ENCODE measurements around the gene OLIG1. TPM values are rescaled to one million over a fixed set of nuclear protein-coding genes. Genes with fewer than 3 reads are reported as not detected.

Gene OLIG1
- total RNA-seq, 1 donor from 2014 or later = 0.67 TPM

- peaks cover 8% of the 10 kb centered on the region for H3K27me3 Mint-ChIP-seq (ENCODE audit: unreplicated experiment)
- no peak overlapping the region for H3K27ac Mint-ChIP-seq (ENCODE audit: unreplicated experiment)
- no peaks in the 10 kb centered on the region for H3K36me3 Mint-ChIP-seq (ENCODE audit: low read depth, unreplicated experiment)
- H3K9me3 Mint-ChIP-seq (ENCODE audit: unreplicated experiment) = no peaks in the 10 kb centered on the region
- no peak overlapping the region for H3K4me3 Mint-ChIP-seq (ENCODE audit: unreplicated experiment)
- TF ChIP-seq CTCF (IDR thresholded peaks at IDR 0.05; ENCODE audit: unreplicated experiment) = no peak
- DNase-seq (ENCODE audit: low spot score) = no peak
- H3K4me1 Mint-ChIP-seq (ENCODE audit: unreplicated experiment) = peaks cover 14% of the 10 kb centered on the region
These were observed 5.2 kb downstream of the OLIG1 start for GRCh38 chr21:33075128-33075527.

- H3K9me3 Mint-ChIP-seq (ENCODE audit: unreplicated experiment) = no peaks in the 10 kb centered on the region
- no peaks in the 10 kb centered on the region for H3K36me3 Mint-ChIP-seq (ENCODE audit: low read depth, unreplicated experiment)
- no peak overlapping the region for H3K4me3 Mint-ChIP-seq (ENCODE audit: unreplicated experiment)
- DNase-seq (ENCODE audit: low spot score) = no peak
- peaks cover 14% of the 10 kb centered on the region for H3K4me1 Mint-ChIP-seq (ENCODE audit: unreplicated experiment)
- TF ChIP-seq CTCF (IDR thresholded peaks at IDR 0.05; ENCODE audit: unreplicated experiment) = no peak
- no peak overlapping the region for H3K27ac Mint-ChIP-seq (ENCODE audit: unreplicated experiment)
- peaks cover 8% of the 10 kb centered on the region for H3K27me3 Mint-ChIP-seq (ENCODE audit: unreplicated experiment)
These were observed 5.8 kb downstream of the OLIG1 start for GRCh38 chr21:33075596-33076195.

- Mint-ChIP-seq H3K36me3 (ENCODE audit: low read depth, unreplicated experiment) (no peaks in the 10 kb centered on the region), H3K9me3 (ENCODE audit: unreplicated experiment) (no peaks in the 10 kb centered on the region), H3K27ac (ENCODE audit: unreplicated experiment) (no peak overlapping the region), H3K4me3 (ENCODE audit: unreplicated experiment) (no peak overlapping the region), H3K4me1 (ENCODE audit: unreplicated experiment) (peaks cover 8% of the 10 kb centered on the region), H3K27me3 (ENCODE audit: unreplicated experiment) (peaks cover 2% of the 10 kb centered on the region)
- no peak for TF ChIP-seq CTCF (IDR thresholded peaks at IDR 0.05; ENCODE audit: unreplicated experiment)
- no peak for DNase-seq (ENCODE audit: low spot score)
These were observed 6.8 kb downstream of the OLIG1 start for GRCh38 chr21:33076600-33077329.

- Mint-ChIP-seq H3K9me3 (ENCODE audit: unreplicated experiment) (no peaks in the 10 kb centered on the region), H3K4me3 (ENCODE audit: unreplicated experiment) (no peak overlapping the region), H3K27me3 (ENCODE audit: unreplicated experiment) (peaks cover 2% of the 10 kb centered on the region), H3K4me1 (ENCODE audit: unreplicated experiment) (no peaks in the 10 kb centered on the region), H3K27ac (ENCODE audit: unreplicated experiment) (no peak overlapping the region), H3K36me3 (ENCODE audit: low read depth, unreplicated experiment) (no peaks in the 10 kb centered on the region)
- no peak for TF ChIP-seq CTCF (IDR thresholded peaks at IDR 0.05; ENCODE audit: unreplicated experiment)
- no peak for DNase-seq (ENCODE audit: low spot score)
These were observed 9.1 kb downstream of the OLIG1 start for GRCh38 chr21:33078907-33079582.

GRCh38 chr21:33080376-33080775 is 10.4 kb downstream of the OLIG1 start:
- TF ChIP-seq CTCF (IDR thresholded peaks at IDR 0.05; ENCODE audit: unreplicated experiment) = no peak
- H3K4me3 Mint-ChIP-seq (ENCODE audit: unreplicated experiment) = no peak overlapping the region
- no peaks in the 10 kb centered on the region for H3K36me3 Mint-ChIP-seq (ENCODE audit: low read depth, unreplicated experiment)
- no peak overlapping the region for H3K27ac Mint-ChIP-seq (ENCODE audit: unreplicated experiment)
- no peaks in the 10 kb centered on the region for H3K4me1 Mint-ChIP-seq (ENCODE audit: unreplicated experiment)
- no peaks in the 10 kb centered on the region for H3K9me3 Mint-ChIP-seq (ENCODE audit: unreplicated experiment)
- no peak for DNase-seq (ENCODE audit: low spot score)
- peaks cover 2% of the 10 kb centered on the region for H3K27me3 Mint-ChIP-seq (ENCODE audit: unreplicated experiment)
